Measurements from ENCODE around the gene CNNM3. TPM values are rescaled to one million over a fixed set of nuclear protein-coding genes. Genes with fewer than 3 reads are reported as not detected.

CNNM3 gene
- 3.7 and 3.9 TPM in 2 replicates for total RNA-seq

DNA sequence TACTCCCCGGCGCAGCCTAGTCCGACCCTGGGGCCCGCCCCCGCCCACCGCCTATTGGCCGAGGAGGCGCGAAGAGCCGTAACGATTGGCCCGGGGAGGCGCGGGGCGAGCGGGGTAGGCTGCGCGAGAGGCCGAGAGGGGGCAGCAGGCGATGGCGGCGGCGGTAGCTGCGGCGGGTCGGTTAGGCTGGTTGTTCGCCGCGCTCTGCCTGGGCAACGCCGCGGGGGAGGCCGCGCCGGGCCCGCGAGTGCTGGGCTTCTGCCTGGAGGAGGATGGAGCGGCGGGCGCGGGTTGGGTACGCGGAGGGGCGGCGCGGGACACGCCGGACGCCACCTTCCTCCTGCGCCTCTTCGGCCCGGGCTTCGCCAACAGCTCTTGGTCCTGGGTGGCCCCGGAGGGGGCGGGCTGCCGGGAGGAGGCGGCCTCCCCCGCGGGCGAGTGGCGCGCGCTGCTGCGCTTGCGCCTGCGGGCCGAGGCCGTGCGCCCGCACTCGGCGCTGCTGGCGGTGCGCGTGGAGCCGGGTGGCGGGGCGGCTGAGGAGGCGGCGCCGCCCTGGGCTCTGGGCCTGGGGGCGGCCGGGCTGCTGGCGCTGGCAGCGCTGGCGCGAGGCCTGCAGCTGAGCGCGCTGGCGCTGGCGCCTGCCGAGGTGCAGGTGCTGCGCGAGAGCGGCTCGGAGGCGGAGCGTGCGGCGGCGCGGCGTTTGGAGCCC, at the start of gene CNNM3:
TSS of gene CNNM3 (plus strand) at position 142 of the 709 bp plus-strand sequence. CDS start at position 152, 10 bp downstream.

DNA sequence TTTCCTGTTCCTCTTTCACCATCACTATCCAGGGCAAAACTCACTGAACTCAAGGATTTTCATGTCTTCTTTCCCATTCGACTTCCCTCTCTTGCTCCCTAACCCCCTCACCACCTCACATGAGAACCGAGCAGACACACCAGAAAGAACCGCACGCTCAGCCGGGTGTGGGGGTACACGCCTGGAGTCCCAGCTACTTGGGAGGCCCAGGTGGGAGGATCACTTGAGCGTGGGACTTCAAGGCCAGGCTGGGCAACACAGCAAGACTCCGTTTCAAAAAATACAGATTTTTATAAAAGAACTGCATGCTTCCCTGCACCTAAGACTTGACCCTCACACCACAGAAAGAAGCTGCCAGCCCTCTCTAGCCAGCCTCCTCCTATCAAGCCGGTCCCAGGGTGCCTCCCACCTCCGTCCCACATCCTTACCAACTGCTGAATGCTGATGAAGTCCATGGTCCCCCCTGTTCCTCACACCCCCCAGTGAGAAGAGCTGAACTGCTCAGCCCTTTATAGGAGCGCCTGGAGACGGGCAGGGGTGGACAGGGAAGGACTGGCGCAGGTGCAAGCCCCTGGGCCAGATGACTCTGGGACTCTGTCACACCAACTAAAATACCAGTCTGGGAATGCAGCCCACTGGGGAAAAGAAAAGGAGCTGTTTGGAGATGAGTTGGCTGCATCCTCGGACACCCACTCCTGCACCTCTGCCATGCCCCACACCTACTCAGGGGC, 27.6 kb downstream of the CNNM3 start, which contains the start of gene ANKRD23:
TSS of gene ANKRD23 (minus strand) at position 484 of the 731 bp plus-strand sequence. CDS start at position 455, 29 bp downstream.

DNA sequence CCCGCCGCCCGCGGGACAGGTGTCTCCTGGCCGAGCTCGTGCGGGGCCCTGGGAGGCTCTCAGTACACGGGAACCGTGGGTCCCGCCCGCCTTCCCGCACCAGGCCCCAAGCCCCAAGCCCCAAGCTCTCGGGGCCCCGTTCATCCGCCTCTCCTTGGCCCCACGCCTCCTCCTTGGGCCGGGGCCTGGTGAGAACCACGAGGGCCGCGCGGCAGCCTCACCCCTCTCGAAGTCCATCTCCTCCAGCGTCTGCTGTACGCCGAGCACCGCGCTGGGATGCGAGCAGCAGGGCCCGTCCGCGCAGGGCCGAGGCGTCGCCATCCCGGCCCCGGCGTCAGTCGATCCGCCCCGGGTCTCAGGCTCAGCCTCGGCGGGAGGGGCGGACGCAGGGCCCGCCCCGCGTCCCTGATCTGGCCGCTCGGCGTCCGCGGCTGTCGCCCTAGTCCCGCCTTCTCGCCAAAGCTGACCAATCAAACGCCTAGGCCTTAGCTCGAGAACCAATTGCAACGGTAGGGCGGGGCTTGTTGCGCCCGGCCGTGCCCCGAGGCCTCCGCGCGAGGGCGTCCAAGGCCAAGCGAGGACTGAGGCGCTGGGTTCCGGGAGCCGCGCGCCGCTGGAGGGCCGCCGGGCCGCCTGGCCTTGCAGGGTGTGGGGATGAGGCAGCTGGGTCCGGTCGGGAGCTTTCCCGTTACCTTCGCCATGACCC, 41.8 kb downstream of the CNNM3 start, which contains the start of gene ANKRD39:
TSS of gene ANKRD39 (minus strand) at position 350 of the 706 bp plus-strand sequence. CDS start at position 321, 29 bp downstream.

DNA sequence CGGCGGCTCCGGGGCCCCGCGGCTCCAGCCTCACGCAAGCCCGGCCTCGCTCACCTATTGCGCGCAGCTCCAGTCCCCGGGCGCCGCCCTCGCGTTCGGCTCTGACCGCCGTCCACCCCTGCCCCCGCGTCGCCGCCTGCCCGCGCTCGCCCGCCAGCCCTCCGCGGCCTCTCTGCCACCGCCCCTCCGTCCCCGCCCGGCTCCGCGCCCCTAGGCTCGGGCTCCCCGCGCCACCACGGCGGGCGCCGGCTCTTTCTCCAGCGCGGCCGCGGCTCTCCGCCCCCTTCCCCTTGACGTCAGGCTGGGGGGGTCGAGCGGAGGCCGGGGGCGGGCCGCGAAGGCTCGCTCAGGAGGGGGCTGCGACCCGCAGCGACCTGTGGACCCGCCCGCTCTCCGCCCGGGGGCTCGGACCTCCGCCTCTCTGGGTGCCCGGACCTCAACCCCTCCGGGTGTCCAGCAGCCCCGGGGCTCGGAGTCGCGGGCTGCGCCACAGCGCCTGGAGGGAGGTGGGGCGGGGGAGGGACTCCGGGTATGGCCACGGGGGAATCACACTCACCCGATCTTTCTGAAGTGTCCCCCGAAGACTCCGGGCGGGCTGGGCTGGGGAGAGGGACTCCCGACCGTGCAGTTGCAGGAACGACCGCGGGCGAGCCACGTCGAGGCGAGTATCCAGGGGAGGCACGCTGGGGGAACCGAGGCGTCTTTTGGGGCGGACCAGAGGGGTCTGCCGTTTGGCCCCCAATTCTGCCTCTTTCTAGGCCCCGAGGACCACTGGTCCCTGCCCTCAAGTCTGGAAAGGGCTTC, 54.0 kb downstream of the CNNM3 start, which contains the start of gene SEMA4C:
TSS of gene SEMA4C (minus strand) at position 259 of the 804 bp plus-strand sequence. CDS start 2,194 bp downstream, outside the sequence.

Other genes starting within 250 kb of the CNNM3 start
- gene KANSL3, start 178.0 kb upstream of the CNNM3 start, total RNA-seq: 20.2 and 20.7 TPM in 2 replicates
- gene FER1L5, start 173.5 kb upstream of the CNNM3 start, total RNA-seq: 0.17 and 0.30 TPM in 2 replicates
- gene LMAN2L, start 76.2 kb upstream of the CNNM3 start, total RNA-seq: 16.8 and 20.2 TPM in 2 replicates
- 4.0 TPM in 2 replicates for gene CNNM4, start 55.4 kb upstream of the CNNM3 start, total RNA-seq
- 0.84 and 0.89 TPM in 2 replicates for gene ANKRD23, start 27.8 kb downstream of the CNNM3 start, total RNA-seq
- gene ANKRD39, start 41.7 kb downstream of the CNNM3 start, total RNA-seq: 28.7 and 29.4 TPM in 2 replicates
- 25.1 and 27.1 TPM in 2 replicates for gene SEMA4C, start 53.8 kb downstream of the CNNM3 start, total RNA-seq
- gene FAM178B, start 170.3 kb downstream of the CNNM3 start, total RNA-seq: not detected in 2 replicates

All from bronchus fibroblast of lung (primary cell).